ENCODE results near the gene HMGN1.
A peak's percentile ranks its signal among the peaks of the same experiment; 100 is the strongest.

HMGN1 gene

DNA sequence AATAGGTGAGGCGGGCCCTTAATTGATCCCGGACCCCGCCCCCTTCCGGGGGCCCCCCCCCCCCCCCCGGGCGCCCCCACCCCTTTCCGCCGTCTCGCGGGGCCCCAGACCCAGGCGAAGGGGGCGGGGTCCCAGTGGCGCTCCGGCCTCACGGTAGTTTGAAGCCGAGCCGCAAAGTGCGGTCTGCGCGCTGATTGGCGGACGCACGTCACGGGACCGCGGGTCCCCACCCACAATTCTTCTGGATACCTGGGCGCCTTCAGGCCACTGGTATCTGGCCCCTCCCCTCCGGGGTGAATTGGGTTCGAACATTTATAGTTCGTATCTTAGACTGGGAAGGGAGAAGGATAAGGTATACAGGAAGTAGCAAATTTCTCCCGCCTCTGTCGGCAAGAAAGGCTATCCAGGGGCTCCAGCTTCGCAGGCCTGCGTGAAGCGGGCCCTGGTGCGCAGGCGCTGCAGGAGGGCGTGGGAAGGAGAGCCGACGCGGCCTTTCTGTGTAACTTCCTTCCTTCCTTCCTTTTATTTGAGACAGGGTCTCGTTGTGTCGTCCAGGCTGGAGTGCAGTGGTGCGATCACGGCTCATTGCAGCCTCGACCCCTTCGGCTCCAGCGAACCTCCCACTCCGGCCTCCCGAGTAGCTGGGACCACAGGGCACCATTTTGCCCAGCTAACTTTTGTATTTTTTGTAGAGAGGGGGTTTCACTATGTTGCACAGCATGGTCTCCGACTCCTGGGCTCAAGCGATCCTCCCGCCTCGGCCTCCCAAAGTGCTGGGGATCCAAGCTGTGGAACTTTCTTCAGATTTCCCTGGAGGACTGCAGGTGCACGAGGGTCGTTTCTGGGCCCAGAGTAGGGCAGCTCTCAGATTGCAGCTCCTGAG is 564 bp upstream of the HMGN1 start:
- DNase-seq (ENCODE audit: low read depth) = peak; percentile 98
- peak overlapping the region; percentile 92 for H3K4me3 ChIP-seq (ENCODE audit: low read depth, low read length)
- peak; percentile 79 for TF ChIP-seq POLR2A (IDR thresholded peaks at IDR 0.05; ENCODE audit: extremely low read depth, insufficient read length)
- TF ChIP-seq CTCF (IDR thresholded peaks at IDR 0.05; ENCODE audit: low read depth, low read length) = no peak
- TF ChIP-seq MYC (IDR thresholded peaks at IDR 0.05; ENCODE audit: low read depth, low read length) = peak; percentile 17; the same call in 1 of the 2 replicates
- TF ChIP-seq MAX (IDR thresholded peaks at IDR 0.05; ENCODE audit: low read depth, low read length) = peak; percentile 78

DNA sequence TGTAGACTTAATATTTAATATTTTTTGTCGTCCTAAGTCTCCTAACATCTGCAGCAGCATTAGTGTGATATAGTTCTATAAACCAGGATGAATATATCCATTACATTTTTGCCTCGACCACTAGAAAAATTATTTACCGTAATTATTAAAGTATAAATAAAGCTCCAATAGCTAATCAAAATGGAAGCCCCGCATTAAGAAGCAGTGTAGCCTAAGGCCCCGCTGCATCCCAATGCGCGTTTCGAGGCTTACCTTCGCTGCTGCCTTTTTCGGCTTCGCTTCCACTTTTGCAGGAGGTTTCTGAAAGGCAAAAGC is 891 bp downstream of the HMGN1 start:
- no peak for DNase-seq (ENCODE audit: low read depth)
- TF ChIP-seq MYC (IDR thresholded peaks at IDR 0.05; ENCODE audit: low read depth, low read length) = no peak
- no peak for TF ChIP-seq POLR2A (IDR thresholded peaks at IDR 0.05; ENCODE audit: extremely low read depth, insufficient read length)
- no peak for TF ChIP-seq CTCF (IDR thresholded peaks at IDR 0.05; ENCODE audit: low read depth, low read length)
- TF ChIP-seq MAX (IDR thresholded peaks at IDR 0.05; ENCODE audit: low read depth, low read length) = no peak
- peak overlapping the region; percentile 98 for H3K4me3 ChIP-seq (ENCODE audit: low read depth, low read length)

- peak; percentile 34 for DNase-seq (ENCODE audit: low read depth)
- peak overlapping the region; percentile 98 for H3K4me3 ChIP-seq (ENCODE audit: low read depth, low read length)
- TF ChIP-seq MYC (IDR thresholded peaks at IDR 0.05; ENCODE audit: low read depth, low read length) (no peak), MAX (IDR thresholded peaks at IDR 0.05; ENCODE audit: low read depth, low read length) (no peak), CTCF (IDR thresholded peaks at IDR 0.05; ENCODE audit: low read depth, low read length) (no peak)
Measured at GRCh38 chr21:39347537-39347936, 1.4 kb downstream of the HMGN1 start.

DNA sequence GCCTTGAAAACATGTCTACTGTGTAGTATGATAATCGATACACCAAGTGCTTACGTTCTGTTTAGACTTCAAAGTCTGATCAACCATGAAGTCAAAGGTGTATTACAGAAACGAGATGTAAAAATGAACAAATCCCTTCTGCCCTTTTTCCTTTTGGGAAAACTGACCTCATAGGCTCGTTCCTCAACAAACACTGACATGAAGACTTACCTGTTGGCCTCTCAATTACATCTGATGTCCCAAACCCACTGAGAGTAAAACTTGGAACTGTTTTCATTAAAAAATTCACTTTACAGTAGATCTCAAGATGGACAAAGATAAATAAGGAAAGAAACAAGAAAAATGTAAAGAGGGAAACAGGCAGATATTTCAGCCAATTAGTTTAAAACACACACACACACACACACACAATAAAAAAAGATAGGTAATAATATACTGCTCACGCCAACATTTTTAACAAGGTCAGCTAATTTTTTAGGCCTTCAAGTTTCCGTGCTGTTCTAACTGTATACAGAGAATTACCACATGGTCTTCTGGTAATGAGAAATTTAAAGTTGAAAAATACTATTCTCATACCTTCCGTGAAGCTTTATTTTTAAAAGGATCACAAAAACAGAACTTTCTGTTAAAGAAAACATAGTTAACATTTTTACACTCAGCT is 2.1 kb downstream of the HMGN1 start:
- peak overlapping the region; percentile 98 for H3K4me3 ChIP-seq (ENCODE audit: low read depth, low read length)
- DNase-seq (ENCODE audit: low read depth) = no peak
- TF ChIP-seq MAX (IDR thresholded peaks at IDR 0.05; ENCODE audit: low read depth, low read length) (no peak), POLR2A (IDR thresholded peaks at IDR 0.05; ENCODE audit: extremely low read depth, insufficient read length) (no peak), MYC (IDR thresholded peaks at IDR 0.05; ENCODE audit: low read depth, low read length) (no peak), CTCF (IDR thresholded peaks at IDR 0.05; ENCODE audit: low read depth, low read length) (no peak)

GRCh38 chr21:39346206-39346605 is 2.7 kb downstream of the HMGN1 start:
- H3K4me3 ChIP-seq (ENCODE audit: low read depth, low read length) = peak overlapping the region; percentile 98
- no peak for DNase-seq (ENCODE audit: low read depth)
- TF ChIP-seq POLR2A (IDR thresholded peaks at IDR 0.05; ENCODE audit: extremely low read depth, insufficient read length) = no peak
- TF ChIP-seq CTCF (IDR thresholded peaks at IDR 0.05; ENCODE audit: low read depth, low read length) = no peak
- TF ChIP-seq MYC (IDR thresholded peaks at IDR 0.05; ENCODE audit: low read depth, low read length) = no peak
- no peak for TF ChIP-seq MAX (IDR thresholded peaks at IDR 0.05; ENCODE audit: low read depth, low read length)
